ENCODE data around the gene VWA5B2.

VWA5B2 gene

DNA sequence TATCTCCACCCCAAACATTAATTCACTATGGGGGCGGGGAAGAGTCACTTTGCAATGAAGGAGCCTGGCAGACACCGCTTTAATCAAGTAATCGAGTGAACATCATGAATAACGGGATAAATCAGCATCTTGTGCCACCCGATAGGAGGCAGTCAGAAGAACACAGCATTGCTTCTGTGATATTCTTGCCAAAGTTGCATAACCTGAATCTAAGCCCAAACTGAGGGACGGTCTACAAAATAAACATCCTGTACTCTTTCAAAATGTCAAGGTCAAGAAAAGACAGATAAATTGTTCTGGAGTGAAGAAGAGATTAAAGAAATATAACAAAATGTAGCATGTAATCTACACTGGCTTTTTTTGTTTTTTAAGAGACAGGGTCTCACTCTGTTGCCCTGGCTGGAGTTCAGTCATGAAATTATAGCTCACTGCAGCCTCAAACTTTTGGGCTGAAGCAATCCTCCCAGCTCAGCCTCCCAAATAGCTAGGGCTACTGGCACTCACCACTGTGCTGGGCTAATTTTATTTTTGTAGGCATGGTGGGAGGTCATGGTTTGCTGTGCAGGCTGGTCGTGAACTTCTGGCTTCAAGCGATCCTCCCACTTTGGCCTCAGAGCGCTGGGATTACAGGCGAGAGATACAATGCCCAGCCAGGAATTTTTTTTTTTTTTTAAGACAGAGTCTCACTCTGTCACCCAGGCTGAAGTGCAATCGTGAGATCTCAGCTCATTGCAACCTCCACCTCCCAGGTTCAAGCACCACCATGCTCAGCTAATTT is 20.1 kb upstream of the VWA5B2 start:
- DNase-seq (no peak), ATAC-seq (ENCODE audit: insufficient read depth, low read depth) (no peak)

DNA sequence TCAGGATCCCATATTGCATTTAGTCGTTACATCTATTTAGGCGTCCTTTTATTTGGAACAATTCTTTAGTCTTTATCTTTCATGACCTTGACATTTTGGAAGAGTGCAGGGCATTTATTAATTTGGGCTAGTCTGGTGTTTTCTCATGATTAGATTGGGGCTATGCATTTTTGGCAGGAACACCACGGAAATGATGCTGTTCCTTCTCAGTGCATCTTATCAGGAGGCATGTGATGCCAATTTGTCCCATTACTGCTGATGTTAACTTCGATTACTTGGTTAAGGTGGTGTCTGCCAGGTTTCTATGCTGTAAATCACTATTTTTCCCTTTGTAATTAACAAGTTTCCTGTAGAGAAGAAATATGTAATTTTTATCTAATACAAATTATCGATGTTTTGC is 18.1 kb upstream of the VWA5B2 start:
- Histone ChIP-seq H3K79me2 (ENCODE audit: insufficient read depth, low read length) (no peaks in the 10 kb centered on the region), H3K4me2 (ENCODE audit: insufficient read depth, low read length) (no peak overlapping the region), H3K4me1 (ENCODE audit: insufficient read depth, low read length) (no peaks in the 10 kb centered on the region), H4K20me1 (ENCODE audit: insufficient read depth, low read length) (no peaks in the 10 kb centered on the region), H3K27ac (ENCODE audit: low read length) (no peak overlapping the region), H2AFZ (ENCODE audit: low read depth, low read length) (no peak overlapping the region), H3K27me3 (ENCODE audit: insufficient read depth, low read length, poor library complexity) (peaks cover 4% of the 10 kb centered on the region), H3K36me3 (ENCODE audit: insufficient read depth, low read length) (no peaks in the 10 kb centered on the region), H3K9ac (ENCODE audit: low read depth, low read length) (no peak overlapping the region), H3K9me3 (ENCODE audit: insufficient read depth, low read length, severe bottlenecking) (no peaks in the 10 kb centered on the region), H3K4me3 (ENCODE audit: low read depth in 1 of 2, low read length in 2 of 2) (no peak overlapping the region)
- no peak for ATAC-seq (ENCODE audit: insufficient read depth, low read depth)
- TF ChIP-seq EZH2 (IDR thresholded peaks at IDR 0.05; ENCODE audit: borderline replicate concordance, low read depth, low read length, severe bottlenecking), result no peak
- TF ChIP-seq, protein P1, sequence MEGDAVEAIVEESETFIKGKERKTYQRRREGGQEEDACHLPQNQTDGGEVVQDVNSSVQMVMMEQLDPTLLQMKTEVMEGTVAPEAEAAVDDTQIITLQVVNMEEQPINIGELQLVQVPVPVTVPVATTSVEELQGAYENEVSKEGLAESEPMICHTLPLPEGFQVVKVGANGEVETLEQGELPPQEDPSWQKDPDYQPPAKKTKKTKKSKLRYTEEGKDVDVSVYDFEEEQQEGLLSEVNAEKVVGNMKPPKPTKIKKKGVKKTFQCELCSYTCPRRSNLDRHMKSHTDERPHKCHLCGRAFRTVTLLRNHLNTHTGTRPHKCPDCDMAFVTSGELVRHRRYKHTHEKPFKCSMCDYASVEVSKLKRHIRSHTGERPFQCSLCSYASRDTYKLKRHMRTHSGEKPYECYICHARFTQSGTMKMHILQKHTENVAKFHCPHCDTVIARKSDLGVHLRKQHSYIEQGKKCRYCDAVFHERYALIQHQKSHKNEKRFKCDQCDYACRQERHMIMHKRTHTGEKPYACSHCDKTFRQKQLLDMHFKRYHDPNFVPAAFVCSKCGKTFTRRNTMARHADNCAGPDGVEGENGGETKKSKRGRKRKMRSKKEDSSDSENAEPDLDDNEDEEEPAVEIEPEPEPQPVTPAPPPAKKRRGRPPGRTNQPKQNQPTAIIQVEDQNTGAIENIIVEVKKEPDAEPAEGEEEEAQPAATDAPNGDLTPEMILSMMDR (IDR thresholded peaks at IDR 0.05; ENCODE audit: borderline replicate concordance, extremely low read depth, low read length, poor library complexity, severe bottlenecking), result no peak
- no peak for DNase-seq

More for the DNA sequence above, 20.1 kb upstream of the VWA5B2 start:
- Histone ChIP-seq H4K20me1 (ENCODE audit: insufficient read depth, low read length) (no peaks in the 10 kb centered on the region), H3K4me2 (ENCODE audit: insufficient read depth, low read length) (no peak overlapping the region), H3K9ac (ENCODE audit: low read depth, low read length) (no peak overlapping the region), H3K4me3 (ENCODE audit: low read depth in 1 of 2, low read length in 2 of 2) (no peak overlapping the region), H3K4me1 (ENCODE audit: insufficient read depth, low read length) (no peaks in the 10 kb centered on the region), H3K36me3 (ENCODE audit: insufficient read depth, low read length) (no peaks in the 10 kb centered on the region), H3K79me2 (ENCODE audit: insufficient read depth, low read length) (no peaks in the 10 kb centered on the region), H3K9me3 (ENCODE audit: insufficient read depth, low read length, severe bottlenecking) (no peaks in the 10 kb centered on the region), H2AFZ (ENCODE audit: low read depth, low read length) (no peak overlapping the region), H3K27ac (ENCODE audit: low read length) (no peak overlapping the region), H3K27me3 (ENCODE audit: insufficient read depth, low read length, poor library complexity) (peaks cover 4% of the 10 kb centered on the region)
- no peak for TF ChIP-seq EZH2 (IDR thresholded peaks at IDR 0.05; ENCODE audit: borderline replicate concordance, low read depth, low read length, severe bottlenecking)
- TF ChIP-seq, protein P1 (IDR thresholded peaks at IDR 0.05; ENCODE audit: borderline replicate concordance, extremely low read depth, low read length, poor library complexity, severe bottlenecking), result no peak

DNA sequence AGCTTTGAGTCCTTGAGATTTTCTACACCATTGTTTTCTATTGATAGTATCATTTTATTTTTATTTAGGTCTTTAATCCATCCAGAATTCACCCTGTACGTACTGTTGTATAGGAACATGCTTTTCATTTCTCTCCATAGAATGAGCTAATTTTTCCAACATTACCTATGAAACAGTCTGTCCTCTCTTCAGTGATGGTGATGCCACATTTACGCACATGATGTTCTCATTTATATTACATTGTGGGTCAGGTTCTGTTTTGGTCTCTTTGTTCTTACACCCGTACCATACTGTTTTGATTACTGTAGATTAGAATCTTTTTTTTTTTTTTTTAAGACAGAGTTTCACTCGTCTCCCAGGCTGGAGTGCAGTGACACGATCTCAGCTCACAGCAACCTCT is 17.7 kb upstream of the VWA5B2 start:
- Histone ChIP-seq H3K79me2 (ENCODE audit: insufficient read depth, low read length) (no peaks in the 10 kb centered on the region), H2AFZ (ENCODE audit: low read depth, low read length) (no peak overlapping the region), H3K4me1 (ENCODE audit: insufficient read depth, low read length) (no peaks in the 10 kb centered on the region), H4K20me1 (ENCODE audit: insufficient read depth, low read length) (no peaks in the 10 kb centered on the region), H3K27me3 (ENCODE audit: insufficient read depth, low read length, poor library complexity) (peaks cover under 1% of the 10 kb centered on the region), H3K9me3 (ENCODE audit: insufficient read depth, low read length, severe bottlenecking) (no peaks in the 10 kb centered on the region), H3K9ac (ENCODE audit: low read depth, low read length) (no peak overlapping the region), H3K36me3 (ENCODE audit: insufficient read depth, low read length) (no peaks in the 10 kb centered on the region), H3K27ac (ENCODE audit: low read length) (no peak overlapping the region), H3K4me3 (ENCODE audit: low read depth in 1 of 2, low read length in 2 of 2) (no peak overlapping the region), H3K4me2 (ENCODE audit: insufficient read depth, low read length) (no peak overlapping the region)
- ATAC-seq (ENCODE audit: insufficient read depth, low read depth) (no peak), DNase-seq (no peak)
- no peak for TF ChIP-seq EZH2 (IDR thresholded peaks at IDR 0.05; ENCODE audit: borderline replicate concordance, low read depth, low read length, severe bottlenecking)
- TF ChIP-seq, protein P1 (IDR thresholded peaks at IDR 0.05; ENCODE audit: borderline replicate concordance, extremely low read depth, low read length, poor library complexity, severe bottlenecking), result no peak
